ENCODE measurements around the gene SPAG6. TPM values are rescaled to one million over a fixed set of nuclear protein-coding genes. Genes with fewer than 3 reads are reported as not detected.
"Not testable (repeated sequence)": the region's sequence is repeated elsewhere in the genome, so short reads cannot be mapped to it uniquely, and the experiment has no call there.

The SPAG6 gene
- total RNA-seq, 4 donors from 2014 or later, result 0.19 TPM; not detected in 3

- H3K4me1 ChIP-seq, result no peaks in the 10 kb centered on the region
- TF ChIP-seq POLR2A (IDR thresholded peaks at IDR 0.05) (no peak), CTCF (IDR thresholded peaks at IDR 0.05) (no peak)
- no peak for DNase-seq
- no peak overlapping the region for H3K27ac ChIP-seq
- no peak overlapping the region for H3K4me3 ChIP-seq
- peaks cover 0 to 45% (median 0%) of the 10 kb centered on the region in 4 donors for H3K27me3 ChIP-seq
- intact Hi-C loops (cut with DNase I), result no loop called here
- no peaks in the 10 kb centered on the region for H3K36me3 ChIP-seq
- H3K9me3 ChIP-seq, result no peaks in the 10 kb centered on the region
- 85 to 90% methylated on average over 5 of the region's 5 CpGs for WGBS, 2 donors
Measured at GRCh38 chr10:22351131-22351703, 5.9 kb downstream of the SPAG6 start.

- TF ChIP-seq CTCF (IDR thresholded peaks at IDR 0.05), result no peak
- TF ChIP-seq POLR2A (IDR thresholded peaks at IDR 0.05), result no peak
- WGBS, 2 donors, result 82 to 88% methylated on average over 4 of the region's 4 CpGs
- intact Hi-C loops (cut with DNase I), result no loop called here
Measured at GRCh38 chr10:22356324-22356873, 11.1 kb downstream of the SPAG6 start.

GRCh38 chr10:22357770-22358169 is 12.5 kb downstream of the SPAG6 start:
- H3K4me3 ChIP-seq; H3K36me3 ChIP-seq; H3K4me1 ChIP-seq; intact Hi-C loops (cut with DNase I); H3K27ac ChIP-seq; DNase-seq; H3K9me3 ChIP-seq: not testable (repeated sequence)
- 78 to 92% methylated on average over 2 to 3 of the region's 4 CpGs for WGBS, 2 donors
- H3K27me3 ChIP-seq, result peaks cover 0 to 12% (median 0%) of the 10 kb centered on the region in 4 donors

More at GRCh38 chr10:22356324-22356873, 11.1 kb downstream of the SPAG6 start:
- Histone ChIP-seq H3K9me3 (no peaks in the 10 kb centered on the region), H3K27ac (no peak overlapping the region), H3K27me3 (peaks cover 0 to 16% (median 0%) of the 10 kb centered on the region in 4 donors), H3K4me3 (no peak overlapping the region), H3K4me1 (no peaks in the 10 kb centered on the region), H3K36me3 (no peaks in the 10 kb centered on the region)
- no peak for DNase-seq

- H3K4me3 ChIP-seq, result no peak overlapping the region
- 86 to 90% methylated on average over 6 of the region's 6 CpGs for WGBS, 2 donors
- H3K9me3 ChIP-seq, result no peaks in the 10 kb centered on the region
- no peak overlapping the region for H3K27ac ChIP-seq
- no peaks in the 10 kb centered on the region for H3K27me3 ChIP-seq
- intact Hi-C loops (cut with DNase I), result no loop called here
- no peak for DNase-seq
- H3K4me1 ChIP-seq, result no peaks in the 10 kb centered on the region
- TF ChIP-seq CTCF (IDR thresholded peaks at IDR 0.05), result no peak
- TF ChIP-seq POLR2A (IDR thresholded peaks at IDR 0.05), result no peak
- no peaks in the 10 kb centered on the region for H3K36me3 ChIP-seq
Measured at GRCh38 chr10:22363305-22363704, 18.0 kb downstream of the SPAG6 start.

GRCh38 chr10:22364407-22365140 is 19.3 kb downstream of the SPAG6 start:
- no peak for DNase-seq
- TF ChIP-seq CTCF (IDR thresholded peaks at IDR 0.05) (no peak), POLR2A (IDR thresholded peaks at IDR 0.05) (no peak)
- Histone ChIP-seq H3K27me3 (no peaks in the 10 kb centered on the region), H3K4me3 (no peak overlapping the region), H3K27ac (no peak overlapping the region), H3K36me3 (no peaks in the 10 kb centered on the region), H3K4me1 (no peaks in the 10 kb centered on the region), H3K9me3 (no peaks in the 10 kb centered on the region)
- WGBS, 2 donors, result 90 to 91% methylated on average over 5 of the region's 5 CpGs
- intact Hi-C loops (cut with DNase I), result no loop called here

Measured in esophagus squamous epithelium (tissue), 5 donors.